H1 (cell line): ENCODE results near the gene CIB2.

Experiments used
- CEBPB ChIP-seq: IDR thresholded peaks from 2 replicates; pipeline ENCODE4 v1.6.1; 2012; ENCODE audit warnings: low read depth, low read length
- CHD2 ChIP-seq: IDR thresholded peaks from 2 replicates; pipeline ENCODE4 v1.6.1; 2012; ENCODE audit warnings: low read length, improper control_type of control experiment
- NRF1 ChIP-seq: IDR thresholded peaks from 2 replicates; pipeline ENCODE4 v1.6.1; 2011; ENCODE audit warnings: mild to moderate bottlenecking, low read depth, low read length, improper control_type of control experiment
- POLR2A ChIP-seq, 2 experiments: IDR thresholded peaks; 1 replicate in 1 of 2; 2 replicates in 1 of 2; pipeline ENCODE4 v1.6.1; 2011; ENCODE audit warnings: low read depth in 2 of 2, low read length in 2 of 2, mild to moderate bottlenecking in 2 of 2; ENCODE audit errors: control extremely low read depth in 1 of 2
- SAP30 ChIP-seq: fragments of 300-600 bp; sonication (generic); IDR thresholded peaks from 2 replicates; pipeline ENCODE4 v1.7.1; 2012; ENCODE audit warnings: low read length, moderate library complexity, mild to moderate bottlenecking, inconsistent platforms; ENCODE audit not compliant: insufficient read depth, insufficient replicate concordance
- SIN3A ChIP-seq, 2 experiments: IDR thresholded peaks in 1 of 2; conservative IDR thresholded peaks in 1 of 2; 2 replicates each; pipeline ENCODE4 v1.6.1; 2011 to 2012; ENCODE audit warnings: low read length in 2 of 2, improper control_type of control experiment in 1 of 2, low read depth in 1 of 2, mild to moderate bottlenecking in 1 of 2
- SRF ChIP-seq: IDR thresholded peaks from 2 replicates; pipeline ENCODE4 v1.6.1; 2011; ENCODE audit warnings: mild to moderate bottlenecking, low read depth, low read length, moderate library complexity
- TAF1 ChIP-seq: IDR thresholded peaks from 2 replicates; pipeline ENCODE4 v1.6.1; 2011; ENCODE audit warnings: mild to moderate bottlenecking, low read depth, low read length
- TF ChIP-seq, protein P1 (sequence below), 3 experiments: IDR thresholded peaks; 1 replicate in 2 of 3; 2 replicates in 1 of 3; pipeline versions ENCODE4 v1.5.1 to v1.6.1; 2011; ENCODE audit warnings: low read length in 3 of 3, mild to moderate bottlenecking in 3 of 3, inconsistent platforms in 2 of 3, low read depth in 1 of 3, moderate library complexity in 1 of 3; ENCODE audit not compliant: insufficient read depth in 1 of 3; ENCODE audit errors: control extremely low read depth in 1 of 3

DNA sequence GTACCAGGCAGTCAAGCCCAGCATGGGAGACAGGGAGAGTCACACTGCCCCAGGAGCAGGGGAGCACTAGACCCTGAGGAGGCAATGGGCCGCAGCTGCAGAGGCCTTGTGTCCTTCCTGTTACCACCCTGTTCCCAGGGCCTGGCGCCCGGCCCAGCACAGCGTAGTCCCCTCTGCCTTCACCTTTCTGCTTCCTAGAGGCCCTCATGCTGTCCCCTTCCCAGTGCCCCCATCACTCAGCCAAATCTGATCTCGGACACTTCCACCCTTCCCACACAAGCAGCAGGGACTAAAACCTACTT is 46.8 kb downstream of the CIB2 start:
- TF ChIP-seq SRF (no peak), NRF1 (no peak), TAF1 (no peak), CHD2 (no peak), CEBPB (no peak), SIN3A (conservative IDR thresholded peaks at IDR 0.05 in 1 of 2, IDR thresholded peaks at IDR 0.05 in 1 of 2; ENCODE audit: low read depth in 1 of 2, low read length in 2 of 2) (no peak), SAP30 (no peak), POLR2A (IDR thresholded peaks at IDR 0.05; ENCODE audit: control extremely low read depth in 1 of 2, low read depth in 2 of 2, low read length in 2 of 2) (no peak)
- TF ChIP-seq, protein P1, sequence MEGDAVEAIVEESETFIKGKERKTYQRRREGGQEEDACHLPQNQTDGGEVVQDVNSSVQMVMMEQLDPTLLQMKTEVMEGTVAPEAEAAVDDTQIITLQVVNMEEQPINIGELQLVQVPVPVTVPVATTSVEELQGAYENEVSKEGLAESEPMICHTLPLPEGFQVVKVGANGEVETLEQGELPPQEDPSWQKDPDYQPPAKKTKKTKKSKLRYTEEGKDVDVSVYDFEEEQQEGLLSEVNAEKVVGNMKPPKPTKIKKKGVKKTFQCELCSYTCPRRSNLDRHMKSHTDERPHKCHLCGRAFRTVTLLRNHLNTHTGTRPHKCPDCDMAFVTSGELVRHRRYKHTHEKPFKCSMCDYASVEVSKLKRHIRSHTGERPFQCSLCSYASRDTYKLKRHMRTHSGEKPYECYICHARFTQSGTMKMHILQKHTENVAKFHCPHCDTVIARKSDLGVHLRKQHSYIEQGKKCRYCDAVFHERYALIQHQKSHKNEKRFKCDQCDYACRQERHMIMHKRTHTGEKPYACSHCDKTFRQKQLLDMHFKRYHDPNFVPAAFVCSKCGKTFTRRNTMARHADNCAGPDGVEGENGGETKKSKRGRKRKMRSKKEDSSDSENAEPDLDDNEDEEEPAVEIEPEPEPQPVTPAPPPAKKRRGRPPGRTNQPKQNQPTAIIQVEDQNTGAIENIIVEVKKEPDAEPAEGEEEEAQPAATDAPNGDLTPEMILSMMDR (IDR thresholded peaks at IDR 0.05; ENCODE audit: control extremely low read depth in 1 of 3, insufficient read depth in 1 of 3, low read depth in 1 of 3, low read length in 3 of 3), result no peak
